Central memory CD4-positive, alpha-beta T cell (primary cell): ENCODE data around the gene SFXN3.

Experiments
- DNase-seq: peaks from one replicate; pipeline ENCODE4 v3.0.0; 2022
- total RNA-seq, 3 experiments: gene quantifications; one replicate each; lab custom pipeline; 2026; lab: John Stamatoyannopoulos, UW

The SFXN3 gene
- 17.0 to 142 (median 56.9) reads per million in 3 experiments for total RNA-seq

GRCh38 chr10:101031128-101031795 is at the start of gene SFXN3, which contains the start of gene PDZD7:
Gene SFXN3 (plus strand): TSS chr10:101031234. CDS start chr10:101034695, 3,461 bp downstream.
Gene PDZD7 (minus strand): TSS chr10:101031129. CDS start chr10:101030219, 910 bp downstream.
- DNase-seq, result peak; percentile 95

- no peak for DNase-seq
Measured at GRCh38 chr10:100982916-100983830, 47.9 kb upstream of the SFXN3 start.

- DNase-seq, result no peak
Measured at GRCh38 chr10:100983868-100984671, 47.0 kb upstream of the SFXN3 start.

GRCh38 chr10:100984672-100985177 is 46.3 kb upstream of the SFXN3 start:
- no peak for DNase-seq

- DNase-seq, result no peak
Measured at GRCh38 chr10:100985336-100985735, 45.7 kb upstream of the SFXN3 start.

GRCh38 chr10:100986623-100986951 is 44.4 kb upstream of the SFXN3 start:
- no peak for DNase-seq

- DNase-seq, result peak; percentile 80
Measured at GRCh38 chr10:100986952-100987684, 43.9 kb upstream of the SFXN3 start, which contains the start of the genes MRPL43 and TWNK. Gene MRPL43 (minus strand): TSS chr10:100987497. CDS start chr10:100987443, 54 bp downstream. Gene TWNK (plus strand): TSS chr10:100987543. CDS start chr10:100988211, 668 bp downstream.

GRCh38 chr10:100987685-100988049 is 43.4 kb upstream of the SFXN3 start:
- no peak for DNase-seq

- DNase-seq, result no peak
Measured at GRCh38 chr10:100988166-100988565, 42.9 kb upstream of the SFXN3 start.

- DNase-seq, result no peak
Measured at GRCh38 chr10:100989088-100989487, 41.9 kb upstream of the SFXN3 start.

GRCh38 chr10:100993986-100994708 is 36.9 kb upstream of the SFXN3 start:
- no peak for DNase-seq

GRCh38 chr10:100995181-100995580 is 35.9 kb upstream of the SFXN3 start:
- no peak for DNase-seq

- DNase-seq, result peak; percentile 38
Measured at GRCh38 chr10:100996678-100997359, 34.2 kb upstream of the SFXN3 start.

GRCh38 chr10:100997360-100998182 is 33.5 kb upstream of the SFXN3 start:
- DNase-seq, result peak; percentile 69

GRCh38 chr10:100998183-100998990 is 32.6 kb upstream of the SFXN3 start:
- DNase-seq, result peak; percentile 69

- DNase-seq, result peak; percentile 75
Measured at GRCh38 chr10:100998991-100999741, 31.9 kb upstream of the SFXN3 start.

GRCh38 chr10:100999742-101000126 is 31.3 kb upstream of the SFXN3 start, which contains the start of gene LZTS2:
Gene LZTS2 (plus strand): TSS chr10:100999808. CDS start chr10:101002539, 2,731 bp downstream.
- DNase-seq, result no peak
